Osteocyte (in vitro differentiated cells): ENCODE data around the gene PPCDC. TPM values are rescaled to one million over a fixed set of nuclear protein-coding genes. Genes with fewer than 3 reads are reported as not detected.

Source experiments
- DNase-seq: peaks from one replicate; pipeline ENCODE4 v3.0.0; 2021; ENCODE audit warnings: mixed read lengths; ENCODE audit not compliant: unreplicated experiment; ENCODE audit errors: extremely low spot score
- H3K27ac Mint-ChIP-seq: one replicate; pipeline ENCODE4 v1.8.0; 2021; ENCODE audit warnings: mild to moderate bottlenecking, mixed read lengths; ENCODE audit not compliant: unreplicated experiment
- H3K27me3 Mint-ChIP-seq: one replicate; pipeline ENCODE4 v1.8.0; 2021; ENCODE audit warnings: mixed read lengths; ENCODE audit not compliant: unreplicated experiment
- H3K36me3 Mint-ChIP-seq: one replicate; pipeline ENCODE4 v1.8.0; 2021; ENCODE audit warnings: mixed read lengths; ENCODE audit not compliant: unreplicated experiment
- H3K4me1 Mint-ChIP-seq: one replicate; pipeline ENCODE4 v1.8.0; 2021; ENCODE audit warnings: mixed read lengths; ENCODE audit not compliant: unreplicated experiment
- H3K4me3 Mint-ChIP-seq: one replicate; pipeline ENCODE4 v1.8.0; 2021; ENCODE audit warnings: mild to moderate bottlenecking, moderate library complexity, mixed read lengths; ENCODE audit not compliant: unreplicated experiment
- H3K9me3 Mint-ChIP-seq: one replicate; pipeline ENCODE4 v1.8.0; 2021; ENCODE audit warnings: mixed read lengths; ENCODE audit not compliant: unreplicated experiment
- CTCF ChIP-seq: fragments of 200-600 bp; sonication (generic); IDR thresholded peaks from 2 replicates; pipeline ENCODE4 v1.5.0; 2021; ENCODE audit warnings: antibody characterized with exemption, mild to moderate bottlenecking, moderate library complexity
- total RNA-seq: library from RNA; stranded (reverse); gene quantifications from 2 replicates; pipeline ENCODE4 v1.2.1, GENCODE V29; 2021

PPCDC gene
- total RNA-seq, 1 donor from 2014 or later, result 12.7 TPM

GRCh38 chr15:75042730-75043508 is 19.5 kb downstream of the PPCDC start:
- Mint-ChIP-seq H3K9me3 (no peaks in the 10 kb centered on the region), H3K27me3 (no peaks in the 10 kb centered on the region), H3K27ac (peak overlapping the region; percentile 93), H3K36me3 (peaks cover 6% of the 10 kb centered on the region), H3K4me1 (peaks cover 63% of the 10 kb centered on the region), H3K4me3 (peak overlapping the region; percentile 18)
- DNase-seq, result no peak
- TF ChIP-seq CTCF, result peak; percentile 44

- Mint-ChIP-seq H3K27ac (peak overlapping the region; percentile 93), H3K4me1 (peaks cover 55% of the 10 kb centered on the region), H3K27me3 (no peaks in the 10 kb centered on the region), H3K36me3 (peaks cover 3% of the 10 kb centered on the region), H3K4me3 (peak overlapping the region; percentile 18), H3K9me3 (no peaks in the 10 kb centered on the region)
- peak; percentile 65 for TF ChIP-seq CTCF
- peak; percentile 97 for DNase-seq
Measured at GRCh38 chr15:75043509-75044257, 20.3 kb downstream of the PPCDC start.

- Mint-ChIP-seq H3K9me3 (no peaks in the 10 kb centered on the region), H3K4me3 (peak overlapping the region; percentile 26), H3K4me1 (peaks cover 48% of the 10 kb centered on the region), H3K36me3 (peaks cover 6% of the 10 kb centered on the region), H3K27me3 (no peaks in the 10 kb centered on the region), H3K27ac (peak overlapping the region; percentile 93)
- TF ChIP-seq CTCF, result no peak
- no peak for DNase-seq
Measured at GRCh38 chr15:75044258-75044878, 21.0 kb downstream of the PPCDC start.

GRCh38 chr15:75045332-75046015 is 22.1 kb downstream of the PPCDC start:
- Mint-ChIP-seq H3K4me1 (peaks cover 46% of the 10 kb centered on the region), H3K27me3 (no peaks in the 10 kb centered on the region), H3K36me3 (peaks cover 6% of the 10 kb centered on the region), H3K4me3 (no peak overlapping the region), H3K27ac (no peak overlapping the region), H3K9me3 (no peaks in the 10 kb centered on the region)
- DNase-seq, result no peak
- no peak for TF ChIP-seq CTCF
